Measurements from ENCODE around the gene CACHD1.
"Not testable (repeated sequence)": the region's sequence is repeated elsewhere in the genome, so short reads cannot be mapped to it uniquely, and the experiment has no call there.

Gene CACHD1

DNA sequence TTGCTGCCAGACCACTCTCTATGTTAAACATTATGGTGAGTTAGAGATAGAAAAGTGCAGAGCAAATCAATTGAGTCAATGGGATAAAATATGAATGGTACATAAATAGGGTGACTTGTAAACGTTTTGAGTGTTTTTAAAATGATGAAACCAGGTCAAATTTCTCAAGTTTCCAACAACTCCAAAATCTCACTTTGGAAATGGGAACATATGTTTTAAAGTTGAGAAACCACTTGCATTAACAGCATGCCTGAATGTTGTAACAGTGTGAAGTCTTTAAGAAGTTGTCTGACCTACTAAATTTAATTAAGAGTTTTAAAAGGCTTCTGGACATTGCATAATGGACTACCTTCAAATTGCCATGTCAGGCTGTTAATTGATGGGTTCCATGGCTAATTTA is 241.3 kb downstream of the CACHD1 start:
- FAIRE-seq: no peak

DNA sequence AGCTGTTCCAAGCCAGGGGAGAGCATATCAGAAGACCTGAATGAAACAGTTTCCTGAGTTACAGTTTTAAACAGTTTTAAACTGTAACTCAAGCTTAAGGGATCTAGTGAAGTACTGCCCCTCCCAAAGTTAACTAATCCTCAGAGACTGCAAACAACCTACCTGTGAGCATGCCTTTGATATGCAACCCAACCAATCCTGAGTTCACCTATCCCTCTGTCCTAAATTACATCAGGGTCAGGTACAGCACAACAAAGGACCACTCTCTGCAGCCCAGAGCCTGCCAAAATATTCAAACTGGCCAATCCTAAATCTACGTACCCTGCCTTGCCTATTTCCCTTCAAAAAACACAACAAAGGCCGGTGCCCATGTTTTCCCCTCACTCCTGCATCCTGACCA is 242.1 kb downstream of the CACHD1 start:
- no peak for FAIRE-seq

DNA sequence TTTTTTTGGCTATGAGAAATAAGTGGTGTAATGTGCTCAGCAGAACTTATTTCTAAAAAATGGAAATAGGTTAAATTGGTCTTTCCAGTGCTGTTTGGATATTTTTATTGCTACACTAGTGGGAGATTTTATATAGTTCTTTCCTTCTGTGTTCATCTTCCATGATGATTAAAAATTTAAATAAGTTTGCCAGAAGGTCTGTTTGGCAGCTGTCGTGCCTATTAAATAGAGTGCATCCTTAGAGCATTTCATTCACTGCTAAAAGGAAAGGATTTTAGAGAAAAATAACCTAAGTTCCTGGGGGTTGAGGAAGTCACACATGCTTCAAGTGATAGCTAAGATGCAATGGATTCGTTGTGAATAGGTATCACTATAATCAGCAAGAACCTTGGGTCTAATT is 245.3 kb downstream of the CACHD1 start:
- no peak for FAIRE-seq

DNA sequence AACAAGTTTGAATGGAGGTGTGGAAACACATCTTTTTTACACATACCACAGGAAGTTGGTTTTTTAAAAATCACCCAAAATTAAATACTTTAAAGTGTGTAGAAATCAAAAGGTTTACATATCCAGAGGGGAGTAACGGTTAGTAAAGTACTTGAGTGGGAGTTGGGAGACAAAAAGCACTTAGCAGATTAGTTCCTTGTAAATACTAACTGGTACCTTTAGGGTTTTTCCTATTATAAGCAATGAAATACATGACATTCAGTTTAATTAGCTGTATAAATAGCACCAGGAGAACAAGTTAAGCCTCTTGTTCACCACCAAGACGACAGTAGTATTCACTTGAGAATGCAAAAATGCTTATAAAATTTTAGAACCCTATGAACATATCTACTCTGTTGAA is 251.2 kb downstream of the CACHD1 start:
- FAIRE-seq: no peak

DNA sequence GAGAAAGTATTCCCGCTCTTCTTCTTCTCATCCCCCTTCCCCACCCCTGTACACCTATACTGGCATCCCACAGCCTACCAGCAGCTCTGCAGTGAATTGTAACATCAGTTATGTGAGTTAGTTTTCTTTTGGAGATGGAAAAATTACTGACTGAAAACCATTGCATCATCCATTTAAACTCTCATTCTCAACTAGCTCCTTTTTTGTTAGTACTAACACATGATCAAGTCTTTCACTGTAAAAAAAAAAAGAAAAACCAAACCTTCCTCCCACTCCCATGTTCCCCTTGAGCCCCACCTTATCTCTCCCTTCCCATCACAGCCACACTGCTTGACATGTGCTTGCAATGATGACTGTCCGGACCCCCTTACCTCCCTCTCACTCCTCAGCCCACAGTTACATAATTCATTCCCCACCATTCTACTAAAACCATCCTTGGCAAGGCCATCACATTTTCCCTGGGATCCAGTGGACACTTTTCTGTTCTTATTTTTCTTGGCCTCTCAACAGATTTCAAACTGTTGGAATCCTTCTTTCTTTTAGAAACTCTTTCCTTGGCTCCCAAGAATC is 251.7 kb downstream of the CACHD1 start:
- FAIRE-seq: no peak

DNA sequence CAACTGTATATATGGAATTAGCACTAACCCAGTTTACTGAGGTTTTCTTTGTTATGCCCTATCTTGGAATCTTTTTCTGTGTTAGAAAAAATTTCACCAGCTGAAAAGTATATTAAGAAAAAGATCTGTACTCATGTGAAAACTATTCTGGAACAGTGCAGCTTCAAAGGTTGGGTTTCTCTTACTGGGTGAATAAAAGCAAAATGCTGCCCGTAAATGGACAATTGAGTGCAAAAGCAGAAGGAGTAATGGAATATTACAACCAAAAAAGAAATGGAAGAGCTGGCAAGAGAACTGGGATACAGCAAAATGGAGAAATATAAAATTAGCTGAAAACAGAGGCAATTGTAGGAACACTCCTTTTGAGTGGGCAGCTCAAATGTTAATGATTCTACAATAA is 257.9 kb downstream of the CACHD1 start:
- no peak for FAIRE-seq

DNA sequence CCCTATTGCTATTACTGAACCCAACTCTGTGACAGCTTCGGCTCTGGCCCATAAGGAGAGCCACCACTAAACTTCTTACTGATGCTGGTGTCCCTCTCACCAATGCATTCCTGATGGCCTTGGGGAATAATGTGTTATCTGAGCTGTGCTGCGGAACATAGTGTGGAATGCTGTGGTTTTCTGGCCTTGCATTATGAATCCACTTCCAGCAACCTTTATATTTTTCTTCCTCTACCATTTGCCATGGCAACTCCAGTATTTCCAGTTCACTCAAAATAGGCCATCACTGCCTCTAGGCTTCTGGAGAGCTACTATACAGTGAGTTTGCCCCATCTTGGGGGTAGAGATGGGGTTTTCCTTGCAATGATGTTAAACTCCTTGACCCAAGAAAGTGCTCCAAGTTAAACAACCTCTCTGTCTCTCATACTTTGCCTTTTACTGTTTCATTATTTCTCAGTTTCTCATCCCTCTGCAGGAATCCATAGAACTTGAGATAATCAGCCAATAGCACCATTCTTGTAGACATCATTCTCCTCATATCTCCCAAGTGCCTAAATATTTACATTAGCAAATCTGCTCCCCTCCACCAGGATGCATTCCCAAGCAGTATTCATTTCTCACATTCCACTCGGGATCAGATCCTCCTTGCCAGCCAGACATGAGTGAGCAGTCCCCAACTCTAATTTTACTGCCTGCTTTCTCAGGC is 263.8 kb downstream of the CACHD1 start:
- no peak for FAIRE-seq

DNA sequence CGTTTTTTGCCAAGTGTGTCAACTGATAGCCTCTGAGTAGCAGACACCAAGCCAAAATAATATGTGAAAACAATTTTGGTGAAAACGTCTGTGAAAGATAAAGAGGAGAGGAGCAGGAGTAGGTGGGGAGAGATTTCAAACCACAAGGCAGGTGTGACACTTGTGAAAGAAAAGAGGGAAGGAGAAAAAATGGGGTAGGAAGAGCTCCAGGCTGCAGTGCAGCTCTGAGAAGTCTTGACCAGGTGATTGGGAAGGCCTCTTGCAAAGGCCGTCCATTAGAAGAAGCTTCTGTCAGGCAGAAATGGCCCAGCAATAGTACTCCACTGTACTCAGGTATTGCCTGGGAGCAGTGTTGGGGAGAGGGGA is 264.3 kb downstream of the CACHD1 start:
- FAIRE-seq: no peak

DNA sequence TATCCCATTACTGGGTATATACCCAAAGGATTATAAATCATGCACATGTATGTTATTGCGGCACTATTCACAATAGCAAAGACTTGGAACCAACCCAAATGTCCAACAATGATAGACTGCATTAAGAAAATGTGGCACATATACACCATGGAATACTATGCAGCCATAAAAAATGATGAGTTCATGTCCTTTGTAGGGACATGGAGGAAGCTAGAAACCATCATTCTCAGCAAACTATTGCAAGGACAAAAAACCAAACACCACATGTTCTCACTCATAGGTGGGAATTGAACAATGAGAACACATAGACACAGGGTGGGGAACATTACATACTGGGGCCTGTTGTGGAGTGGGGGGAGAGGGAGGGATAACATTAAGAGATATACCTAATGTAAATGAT is 270.8 kb downstream of the CACHD1 start:
- FAIRE-seq: not testable (repeated sequence)
